ENCODE data around the gene SLC25A13.
"Not testable (repeated sequence)": the region's sequence is repeated elsewhere in the genome, so short reads cannot be mapped to it uniquely, and the experiment has no call there.

SLC25A13 gene

DNA sequence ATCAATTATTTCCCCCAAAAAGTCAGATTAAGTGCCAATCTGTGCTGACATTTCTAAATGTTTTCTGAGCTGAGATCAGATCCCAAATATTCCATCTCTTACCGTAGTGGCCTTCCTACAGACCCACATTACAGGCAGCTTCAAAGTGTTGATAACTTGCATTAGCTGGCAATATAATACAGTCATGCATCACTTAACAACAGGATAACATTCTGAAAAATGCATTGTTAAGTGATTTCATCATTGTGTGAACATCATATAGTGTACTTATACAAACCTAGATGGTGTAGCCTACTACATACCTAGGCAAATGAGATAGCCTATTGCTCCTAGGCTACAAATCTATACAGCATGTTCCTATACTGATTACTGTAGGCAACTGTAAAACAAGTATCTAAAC lies 22.4 kb downstream of the SLC25A13 start:
- no peak for DNase-seq

DNA sequence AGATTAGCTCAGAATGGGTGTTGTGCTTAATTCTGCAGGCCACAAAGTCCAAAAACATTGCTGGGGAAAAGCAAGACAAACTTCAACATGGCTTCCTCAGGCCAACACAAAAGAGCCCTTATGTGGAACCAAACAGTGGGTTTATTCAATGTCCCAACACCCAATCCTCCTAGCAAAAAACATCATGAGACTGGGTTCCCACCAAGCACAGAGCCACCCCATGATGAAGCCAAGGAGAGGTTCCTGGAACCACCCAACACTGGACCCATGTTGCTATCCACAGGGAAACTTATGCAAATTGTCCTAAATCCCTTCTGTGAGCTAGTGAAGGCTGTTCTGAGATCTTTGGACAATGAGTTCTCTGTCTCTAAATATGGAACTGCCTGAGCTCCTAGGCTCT lies 24.0 kb downstream of the SLC25A13 start:
- DNase-seq, result peak in 47 of 56 donors; percentile 3 to 91 (median 53)

DNA sequence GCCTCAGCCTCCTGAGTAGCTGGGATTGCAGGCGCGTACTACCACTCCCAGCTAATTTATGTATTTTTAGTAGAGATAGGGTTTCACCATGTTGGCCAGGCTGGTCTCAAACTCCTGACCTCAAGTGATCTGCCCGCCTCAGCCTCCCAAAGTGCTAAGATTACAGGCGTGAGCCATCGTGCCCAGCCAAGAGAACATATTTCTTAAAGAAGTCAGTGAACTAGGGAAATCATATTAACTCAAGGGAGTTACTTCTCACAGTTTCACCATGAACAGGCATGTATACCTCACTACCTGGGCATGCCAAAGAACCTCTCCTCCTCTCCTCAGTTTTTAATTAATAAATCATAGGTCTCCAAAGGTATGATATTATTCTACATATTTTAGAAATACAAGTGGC lies 24.5 kb downstream of the SLC25A13 start:
- DNase-seq, result not testable (repeated sequence)

DNA sequence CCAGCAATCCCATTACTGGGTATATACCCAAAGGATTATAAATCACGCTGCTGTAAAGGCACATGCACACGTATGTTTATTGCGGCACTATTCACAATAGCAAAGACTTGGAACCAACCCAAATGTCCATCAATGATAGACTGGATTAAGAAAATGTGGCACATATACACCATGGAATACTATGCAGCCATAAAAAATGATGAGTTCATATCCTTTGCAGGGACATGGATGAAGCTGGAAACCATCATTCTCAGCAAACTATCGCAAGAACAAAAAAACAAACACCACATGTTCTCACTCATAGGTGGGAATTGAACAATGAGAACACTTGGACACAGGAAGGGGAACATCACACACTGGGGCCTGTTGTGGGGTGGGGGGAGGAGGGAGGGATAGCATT lies 28.0 kb downstream of the SLC25A13 start:
- not testable (repeated sequence) for DNase-seq

DNA sequence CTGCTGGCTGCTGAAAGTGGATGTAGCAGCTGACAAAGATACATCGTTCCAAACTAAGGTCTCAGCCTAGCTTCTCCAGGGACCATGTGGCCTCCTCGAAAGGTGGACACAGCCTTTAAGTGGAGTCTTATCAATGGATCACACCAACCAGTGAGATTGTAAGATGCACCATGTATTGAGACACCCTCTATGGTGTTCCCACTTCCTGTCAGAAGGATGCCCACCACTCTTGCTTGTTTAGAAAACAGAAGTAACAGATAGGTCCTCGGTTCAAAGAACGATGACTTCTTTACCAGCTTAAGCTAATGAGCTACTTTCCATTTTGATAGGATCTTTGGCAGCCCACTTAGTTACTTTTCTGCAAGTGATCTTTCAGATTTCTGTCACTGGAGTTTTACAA lies 34.3 kb downstream of the SLC25A13 start:
- DNase-seq, result no peak

DNA sequence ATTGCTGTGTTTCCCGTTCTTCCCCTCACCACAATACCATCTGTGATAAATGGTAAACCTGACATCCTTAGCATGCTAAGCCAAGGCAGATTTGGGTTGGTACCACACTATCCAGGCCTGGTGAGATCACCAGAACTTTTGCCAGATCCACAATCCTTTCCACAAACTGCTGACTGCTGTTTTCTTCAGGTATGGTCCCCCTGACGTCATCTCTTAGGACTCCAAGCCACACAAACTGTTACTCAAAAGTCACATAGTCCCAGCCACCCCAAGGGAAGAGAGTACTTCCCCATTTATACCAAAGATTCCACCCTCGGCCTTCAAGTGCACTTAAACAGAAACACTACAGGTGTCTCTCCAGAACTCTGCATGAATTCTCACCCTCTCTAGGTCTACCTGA lies 34.8 kb downstream of the SLC25A13 start:
- no peak for DNase-seq

DNA sequence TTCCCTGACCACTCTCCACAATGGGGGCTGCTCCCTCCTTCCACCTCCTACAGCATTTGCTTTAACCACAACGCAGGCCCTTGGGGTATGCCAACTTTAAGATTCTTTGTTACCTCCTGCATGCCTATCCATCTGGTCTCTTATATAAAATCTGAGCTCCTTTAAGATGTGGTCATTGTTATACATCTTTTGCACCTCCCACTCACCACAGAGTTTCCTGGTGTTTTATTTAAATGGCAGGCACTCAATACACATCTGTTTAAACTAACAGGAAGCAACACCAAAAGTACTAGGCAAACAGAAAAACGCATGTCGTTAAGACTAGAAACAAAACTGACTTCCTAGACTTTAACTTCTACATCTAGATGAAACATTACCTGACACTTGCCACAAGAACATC lies 36.3 kb downstream of the SLC25A13 start:
- DNase-seq, result no peak

DNA sequence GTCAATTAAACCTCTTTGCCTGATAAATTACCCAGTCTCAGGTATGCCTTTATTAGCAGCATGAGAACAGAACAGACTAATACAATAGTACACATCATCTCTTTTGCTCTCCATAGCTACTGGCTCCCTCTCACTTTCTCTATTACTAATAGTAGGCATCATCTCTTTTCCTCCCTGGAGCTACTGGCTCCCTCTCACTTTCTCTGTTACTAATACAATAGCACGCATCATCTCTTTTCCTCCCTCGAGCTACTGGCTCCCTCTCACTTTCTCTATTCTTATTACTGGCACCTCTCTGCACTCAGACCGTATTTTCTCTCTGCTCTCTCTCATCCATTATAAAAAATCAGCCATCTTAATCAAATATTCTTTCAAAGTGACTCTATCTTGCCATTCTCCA lies 37.1 kb downstream of the SLC25A13 start:
- DNase-seq, result no peak

DNA sequence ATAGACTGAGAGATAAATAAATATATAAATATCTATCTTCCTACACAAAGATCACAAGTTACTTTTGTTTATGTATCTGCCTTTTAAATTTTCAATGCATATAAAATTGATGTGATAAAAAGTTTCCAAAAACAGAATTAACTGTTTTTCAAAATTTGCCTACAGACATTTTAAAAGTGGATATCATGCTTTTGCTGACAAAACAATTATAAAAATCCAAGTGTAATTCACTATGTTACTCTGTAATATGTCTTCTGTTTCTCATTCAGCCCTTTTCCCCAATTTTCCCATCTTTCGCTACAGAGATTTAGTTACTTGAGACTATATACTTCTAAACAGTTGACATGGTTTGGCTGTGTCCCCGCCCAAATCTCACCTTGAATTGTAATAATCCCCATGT lies 37.7 kb downstream of the SLC25A13 start:
- DNase-seq, result no peak

DNA sequence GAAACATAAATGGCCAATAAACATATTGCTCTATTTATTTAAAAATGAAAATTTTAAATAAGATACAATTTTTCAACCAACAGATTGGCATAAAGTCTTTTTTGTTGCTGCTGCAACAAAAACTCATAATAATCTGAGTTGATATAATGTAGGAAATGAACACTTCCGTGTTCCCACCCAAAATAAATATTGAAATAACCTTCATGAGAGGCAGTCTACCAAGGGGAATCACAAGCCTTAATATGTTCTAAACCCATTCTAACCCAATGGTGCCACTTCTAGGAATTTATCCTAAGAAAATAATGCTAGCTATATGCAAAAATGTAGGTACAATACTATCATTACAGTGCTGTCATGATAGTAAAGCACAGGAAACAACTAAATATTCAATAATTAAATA lies 39.1 kb downstream of the SLC25A13 start:
- no peak for DNase-seq

DNA sequence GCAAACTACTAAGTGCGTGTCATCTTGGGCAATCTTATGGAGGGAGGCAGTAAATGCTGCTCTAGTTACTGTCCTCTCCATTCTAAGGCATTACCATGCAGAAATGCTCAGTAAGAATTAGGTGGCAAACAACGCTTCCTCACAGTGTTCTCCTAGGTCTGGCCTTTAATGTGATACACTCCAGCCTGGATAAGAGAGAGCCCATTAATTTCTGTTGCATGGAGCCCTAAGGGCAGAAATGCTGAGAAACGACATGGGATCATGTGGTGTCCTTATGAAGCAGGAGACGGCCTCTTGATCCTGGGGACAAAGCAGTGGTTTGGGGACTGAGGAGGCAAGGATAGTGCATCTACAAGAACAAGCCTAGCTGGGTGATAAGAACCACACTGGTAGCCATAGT lies 44.0 kb downstream of the SLC25A13 start:
- no peak for DNase-seq

DNA sequence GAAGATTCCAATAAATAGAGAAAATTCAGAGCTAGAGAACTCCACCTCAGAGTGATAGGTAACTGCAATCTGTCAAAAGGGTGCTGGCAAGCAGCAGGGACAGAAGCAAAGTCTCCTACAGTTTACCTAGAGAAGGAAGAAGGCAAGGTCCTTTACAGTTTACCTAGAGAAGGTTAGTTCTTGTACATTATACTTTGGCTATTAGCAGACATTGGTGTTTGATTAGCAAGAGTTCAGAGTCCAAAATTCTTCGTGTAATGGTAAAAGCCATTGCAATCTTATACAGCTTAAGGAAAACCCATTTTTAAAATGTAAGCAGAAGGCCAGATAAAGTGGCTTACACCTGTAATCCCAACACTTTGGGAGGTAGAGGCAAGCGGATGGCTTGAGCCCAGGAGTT lies 45.9 kb downstream of the SLC25A13 start:
- DNase-seq, result no peak

DNA sequence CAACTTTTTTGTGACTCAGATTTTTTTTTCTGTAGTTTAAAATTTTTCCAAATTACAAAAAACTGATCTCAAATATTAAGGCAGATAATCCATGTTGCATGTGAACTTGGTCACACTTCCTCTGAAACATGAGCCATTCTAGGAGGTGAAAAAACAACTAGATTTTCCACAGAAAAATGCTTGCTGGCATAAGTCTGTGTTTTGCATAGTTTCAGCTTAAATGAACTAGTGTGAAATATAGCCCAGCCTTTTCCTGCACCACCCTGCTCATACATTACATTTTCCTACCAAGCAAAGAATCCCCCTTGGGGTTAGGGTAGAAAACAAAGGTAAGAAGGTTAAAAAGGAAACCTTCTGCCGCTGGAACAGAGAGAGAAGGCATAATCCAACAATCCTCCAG lies 48.2 kb downstream of the SLC25A13 start:
- no peak for DNase-seq

DNA sequence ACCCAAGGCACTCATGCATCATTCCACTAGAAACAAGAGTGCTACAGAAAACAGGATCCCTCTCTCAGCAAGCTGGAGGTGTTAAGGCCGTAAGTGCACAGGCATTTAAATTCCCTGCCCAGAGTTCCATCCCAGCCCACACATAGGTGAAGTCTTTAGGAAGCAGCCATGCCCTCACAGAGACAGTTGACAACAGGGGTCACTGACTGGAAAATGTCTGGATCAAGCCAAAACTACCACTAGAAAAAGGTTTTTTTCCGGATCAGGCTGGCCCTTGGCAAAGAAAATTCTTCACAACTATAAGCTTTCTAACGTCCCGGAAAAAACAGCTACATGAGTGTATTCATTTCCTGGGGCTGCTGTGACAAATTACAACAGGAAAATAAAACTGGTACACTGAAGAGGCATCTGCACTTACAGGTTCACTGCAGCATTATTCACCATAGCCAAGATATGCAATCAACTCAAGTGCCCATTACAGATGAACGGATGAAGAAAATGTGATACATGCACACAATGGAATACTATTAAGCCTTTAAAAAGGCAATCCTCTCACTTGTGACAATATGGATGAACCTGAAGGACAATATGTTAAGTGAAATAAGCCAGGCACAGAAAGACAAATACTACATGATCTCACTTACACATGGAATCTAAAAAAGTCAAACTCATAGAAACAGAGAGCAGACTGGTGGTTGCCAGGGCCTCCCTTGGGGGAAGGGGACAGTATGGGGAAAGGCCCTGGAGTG lies 52.5 kb downstream of the SLC25A13 start:
- no peak for DNase-seq

DNA sequence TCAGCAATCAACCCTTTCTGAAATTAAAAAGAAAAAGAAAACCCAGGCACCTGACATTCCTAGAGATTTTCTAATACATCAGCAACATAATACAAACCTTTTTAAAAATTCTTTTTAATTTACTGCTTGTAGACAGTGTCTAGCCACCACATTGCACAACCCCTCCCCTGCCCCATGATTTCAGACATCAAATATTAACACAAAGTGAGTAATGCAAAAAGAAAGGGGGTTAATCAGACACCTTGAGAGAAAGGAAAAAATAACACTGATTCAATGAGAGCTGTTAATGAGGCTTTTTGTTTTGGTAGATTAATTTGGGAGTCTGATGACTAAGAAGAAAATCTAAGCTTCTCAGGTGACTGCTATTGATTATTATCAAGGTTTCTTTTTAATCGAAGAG lies 55.3 kb downstream of the SLC25A13 start:
- no peak for DNase-seq

DNA sequence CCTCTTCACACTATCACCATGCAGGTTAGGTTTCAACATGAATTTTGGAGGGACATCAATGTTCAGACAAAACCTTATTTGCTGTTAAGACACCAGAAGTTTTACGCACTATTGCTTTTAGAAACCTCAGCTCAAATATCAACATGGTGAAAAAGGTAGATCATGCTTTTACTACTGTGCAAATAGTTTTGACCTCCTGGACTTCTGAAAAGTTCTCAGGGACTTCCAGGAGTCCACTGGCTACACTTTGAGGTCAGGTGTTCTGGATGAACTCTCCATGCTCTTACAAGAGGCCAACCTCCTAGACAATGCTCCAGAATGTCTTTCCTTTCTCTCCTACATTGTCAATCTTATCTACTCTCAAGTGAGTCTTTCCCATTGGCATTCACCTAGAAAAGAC lies 55.9 kb downstream of the SLC25A13 start:
- DNase-seq, result no peak

DNA sequence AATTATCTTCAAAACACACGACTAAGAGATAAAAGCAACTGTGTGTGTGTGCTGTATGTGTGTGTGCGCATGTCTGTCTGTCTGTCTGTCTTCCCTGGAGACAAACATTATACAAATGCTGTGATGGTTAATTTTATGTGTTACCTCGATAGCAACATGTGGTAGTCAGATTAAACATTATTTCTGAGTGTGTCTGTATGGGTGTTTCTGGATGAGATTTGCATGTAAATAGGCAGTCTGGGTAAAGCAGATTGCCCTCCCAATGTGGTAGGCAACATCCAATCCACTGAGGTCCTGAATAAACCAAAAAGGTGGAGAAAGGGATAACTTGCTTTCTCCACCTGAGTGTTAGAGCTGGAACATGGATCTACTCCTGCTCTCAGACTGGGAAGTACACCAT lies 67.9 kb downstream of the SLC25A13 start:
- DNase-seq, result no peak

DNA sequence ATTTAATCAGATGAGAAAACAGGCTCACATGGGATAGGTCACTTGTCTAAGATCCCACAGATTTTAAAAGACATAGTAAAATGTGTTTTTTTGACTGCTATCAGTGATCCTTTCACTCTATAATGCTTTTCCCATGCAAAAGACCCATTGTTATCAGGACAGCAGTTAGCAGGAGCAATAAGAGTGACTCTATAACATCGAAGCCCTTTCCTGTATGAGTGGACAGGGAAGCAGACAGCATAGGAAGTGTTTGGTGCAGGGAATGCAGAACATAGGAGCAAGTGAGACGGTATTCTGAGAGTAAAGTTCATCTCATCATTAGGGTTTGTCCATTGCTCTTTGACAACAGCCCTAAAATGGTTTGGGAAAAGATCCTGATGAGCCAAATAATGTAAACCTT lies 68.5 kb downstream of the SLC25A13 start:
- no peak for DNase-seq

DNA sequence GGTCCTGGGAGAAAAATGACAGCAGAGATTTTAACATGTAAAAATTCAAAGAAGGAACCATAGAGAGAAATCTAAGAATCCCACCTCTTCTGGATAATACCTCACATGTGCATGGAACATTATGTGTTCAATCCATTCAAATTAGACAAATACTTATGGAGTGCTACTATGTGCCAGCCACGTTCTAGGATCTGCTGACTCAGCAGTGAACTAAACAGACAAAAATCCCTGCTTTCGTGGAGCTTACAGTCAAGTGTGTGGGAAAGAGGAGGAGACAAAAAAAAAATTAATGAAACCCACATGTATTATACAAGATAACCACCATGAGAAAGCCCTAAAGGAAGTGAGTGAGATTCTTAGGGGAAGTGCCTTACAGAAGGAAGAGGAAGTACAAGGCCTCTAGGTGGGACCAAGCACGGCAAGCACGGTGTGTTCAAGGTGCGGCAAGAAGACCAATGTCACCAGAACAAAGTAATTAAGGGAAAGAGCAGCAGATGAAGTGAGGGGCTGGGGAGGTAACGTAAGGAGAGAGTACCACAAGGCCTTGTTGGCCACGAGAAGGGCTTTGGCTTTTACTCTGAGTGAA lies 71.0 kb downstream of the SLC25A13 start:
- DNase-seq, result no peak

DNA sequence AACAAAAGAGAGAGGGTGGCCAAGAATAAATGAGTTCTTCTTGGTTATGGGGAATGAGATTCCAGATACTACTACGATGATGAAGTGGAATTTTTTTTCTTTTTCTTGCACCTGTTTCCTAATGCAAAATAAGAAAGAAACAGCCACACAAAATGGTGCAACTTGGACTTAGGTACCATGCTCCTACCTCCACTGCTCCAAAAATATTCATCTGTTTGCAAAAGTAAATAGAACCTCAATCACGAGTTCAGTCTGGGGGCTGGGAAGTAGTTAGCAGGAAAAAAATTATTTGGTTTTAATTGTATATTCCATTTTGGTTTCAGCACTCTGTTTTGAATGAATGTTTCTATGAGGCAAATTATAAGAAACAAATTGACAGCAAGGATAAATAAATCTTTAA lies 73.5 kb downstream of the SLC25A13 start:
- DNase-seq, result no peak

DNA sequence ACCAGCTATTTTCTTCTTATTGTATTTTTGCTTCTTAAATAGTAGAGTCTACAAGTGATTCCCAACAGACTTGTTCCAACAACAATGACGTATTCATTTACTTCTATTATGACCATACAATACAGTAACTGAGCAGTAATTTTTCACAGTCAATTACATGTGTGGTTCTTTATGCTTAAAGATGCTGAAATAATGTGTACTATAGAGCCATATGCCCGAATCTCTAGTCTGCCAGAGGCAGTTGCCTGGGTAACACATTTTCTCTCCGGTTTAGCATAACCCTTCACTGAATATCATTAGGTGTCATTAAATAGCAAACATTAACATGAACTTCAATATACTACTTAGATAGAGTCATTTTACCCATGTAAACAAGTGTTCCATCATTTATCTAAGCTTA lies 75.0 kb downstream of the SLC25A13 start:
- DNase-seq, result no peak

DNA sequence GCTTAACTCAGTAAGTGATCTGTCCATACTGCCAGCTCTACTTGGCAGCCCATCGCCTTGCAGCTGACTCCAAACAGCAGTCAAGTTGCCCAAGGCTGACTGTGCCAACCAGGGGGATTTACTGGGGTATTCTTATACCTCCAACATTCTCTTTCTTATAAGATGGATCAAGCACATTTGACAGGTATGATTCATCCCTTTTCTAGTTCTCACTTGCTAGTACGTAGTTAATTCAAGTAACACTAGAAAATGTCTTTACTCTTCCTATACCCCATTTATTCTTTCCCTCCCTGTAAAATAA lies 77.0 kb downstream of the SLC25A13 start:
- peak in 1 of 56 donors; percentile 2 for DNase-seq

DNA sequence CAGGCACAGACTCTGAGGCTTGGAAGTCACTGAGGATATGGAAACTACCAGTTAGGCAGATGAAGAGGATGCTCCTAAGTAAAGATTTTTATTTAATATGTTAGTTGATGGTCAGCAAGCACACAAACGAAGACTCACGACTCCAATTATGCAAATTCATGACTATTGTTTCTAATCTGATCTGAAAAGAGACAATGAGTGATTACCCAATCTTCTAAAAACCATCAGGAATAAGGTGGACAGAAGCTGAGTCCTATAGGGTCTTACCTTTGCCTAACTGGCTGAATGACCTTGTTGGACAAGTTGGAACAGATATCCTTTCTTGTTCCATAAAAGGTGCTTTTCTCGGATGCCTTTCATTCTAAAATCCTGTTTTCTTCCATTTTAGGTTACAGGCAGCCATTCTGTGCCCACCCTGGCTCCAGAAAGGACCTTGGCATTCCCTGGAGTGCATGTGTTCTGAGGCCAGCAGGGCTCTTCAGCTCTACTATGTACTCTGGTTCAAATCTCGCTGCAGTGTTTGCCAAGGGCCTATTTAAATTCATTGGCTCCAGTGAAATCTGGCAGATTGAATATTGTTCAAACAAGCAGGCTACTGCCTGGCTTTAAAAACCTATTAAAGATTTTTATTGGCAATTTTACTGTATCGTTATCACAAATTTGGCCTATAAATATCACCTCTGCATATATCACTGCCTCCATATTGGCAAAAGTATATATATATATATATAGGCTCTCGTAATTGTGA lies 77.5 kb downstream of the SLC25A13 start:
- DNase-seq, result no peak
